GM19023 (cell line): ENCODE measurements around the gene GTPBP1.
A peak's percentile ranks its signal among the peaks of the same experiment; 100 is the strongest.

Experiments used
- ATAC-seq: cut with Tn5 transposase; IDR thresholded peaks from one replicate; pipeline ENCODE4 v1.9.1; 2021; ENCODE audit warnings: mild to moderate bottlenecking, moderate library complexity; ENCODE audit not compliant: unreplicated experiment

The GTPBP1 gene

DNA sequence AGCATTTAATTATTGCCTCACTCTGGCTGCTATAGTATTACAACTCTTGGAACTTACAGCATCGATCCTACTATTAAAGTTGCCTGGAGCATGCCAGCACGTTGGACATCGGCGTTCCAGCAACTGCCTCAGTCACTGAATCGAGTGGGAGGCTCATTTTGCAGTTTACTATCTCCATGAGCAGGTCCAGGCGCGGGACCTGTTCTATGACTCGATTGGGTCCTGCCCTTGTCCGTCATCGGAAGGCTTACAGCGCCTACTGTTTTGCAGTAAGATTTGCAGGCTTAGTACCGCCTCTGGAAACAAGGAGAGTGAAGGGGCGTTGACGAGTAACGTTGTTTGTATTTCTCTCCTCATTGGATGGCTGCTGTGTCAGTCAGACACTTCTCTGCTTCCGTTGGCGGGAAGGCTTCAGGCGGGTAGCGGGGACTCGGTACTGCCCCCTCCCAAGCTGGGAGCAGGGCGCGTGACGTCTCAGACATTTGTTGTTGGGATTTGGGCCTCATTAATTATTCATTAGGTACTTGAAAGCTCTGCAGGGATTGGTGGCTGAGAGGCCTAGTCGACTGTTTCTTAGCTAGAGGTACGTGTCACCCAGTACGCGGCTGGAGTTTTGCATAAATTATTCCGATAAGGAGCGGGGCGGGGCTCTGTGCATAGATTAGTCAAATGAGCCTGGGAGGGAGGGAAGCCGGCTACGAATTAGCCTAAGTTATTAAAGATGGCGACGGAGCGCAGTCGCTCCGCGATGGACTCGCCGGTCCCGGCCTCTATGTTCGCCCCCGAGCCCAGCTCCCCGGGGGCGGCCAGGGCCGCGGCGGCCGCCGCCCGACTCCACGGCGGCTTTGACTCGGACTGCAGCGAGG, at the start of gene GTPBP1:
Gene GTPBP1 (plus strand): TSS at position 710 of the 866 bp plus-strand sequence. CDS start 12 bp downstream, at position 722.
- peak; percentile 69 for ATAC-seq

DNA sequence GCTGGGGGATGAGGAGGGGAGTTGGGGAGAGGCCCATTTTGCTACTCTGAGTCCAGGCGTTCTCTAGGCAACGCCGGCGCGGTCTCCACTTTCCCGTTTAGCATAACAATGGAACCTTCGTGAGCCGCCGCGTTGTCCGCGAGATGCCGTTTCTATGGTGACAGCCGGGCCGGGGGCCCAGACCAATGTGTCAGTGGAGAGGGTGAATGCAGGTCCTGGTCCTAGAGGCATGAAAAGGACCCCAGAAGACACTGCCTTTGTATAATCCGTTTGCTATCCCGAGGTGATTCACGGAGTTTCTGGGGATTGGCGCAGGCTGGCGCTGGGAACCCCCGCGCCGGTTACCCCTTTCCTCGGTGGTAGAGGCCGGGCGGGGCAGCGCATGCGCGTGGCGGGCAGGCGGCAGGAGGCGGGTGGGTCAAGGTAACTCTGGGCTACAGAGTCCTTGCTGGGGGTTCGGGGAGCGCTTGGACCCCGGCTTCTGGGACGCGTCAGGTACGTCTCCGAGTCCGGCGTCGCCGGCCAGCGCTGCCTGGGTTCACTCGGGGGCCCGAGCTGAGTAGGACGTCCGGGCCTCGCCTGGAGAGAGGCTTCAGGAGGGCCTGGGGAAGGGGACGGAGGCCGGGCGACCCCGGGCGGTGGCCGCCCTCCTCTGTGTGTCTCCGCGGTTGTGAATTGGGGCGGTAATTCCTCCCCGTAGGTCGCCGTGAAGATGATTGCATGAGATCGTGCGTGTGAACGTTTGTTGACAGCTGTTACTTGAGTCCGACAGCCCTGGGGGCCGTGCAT, 49.3 kb upstream of the GTPBP1 start, which contains the start of the genes CBY1 and FAM227A:
Gene CBY1 (plus strand): TSS at position 383 of the 789 bp plus-strand sequence. CDS start 11,417 bp downstream, outside the sequence.
Gene FAM227A (minus strand): TSS at position 137 of the 789 bp plus-strand sequence. CDS start 6,224 bp downstream, outside the sequence.
- ATAC-seq, result peak; percentile 80

DNA sequence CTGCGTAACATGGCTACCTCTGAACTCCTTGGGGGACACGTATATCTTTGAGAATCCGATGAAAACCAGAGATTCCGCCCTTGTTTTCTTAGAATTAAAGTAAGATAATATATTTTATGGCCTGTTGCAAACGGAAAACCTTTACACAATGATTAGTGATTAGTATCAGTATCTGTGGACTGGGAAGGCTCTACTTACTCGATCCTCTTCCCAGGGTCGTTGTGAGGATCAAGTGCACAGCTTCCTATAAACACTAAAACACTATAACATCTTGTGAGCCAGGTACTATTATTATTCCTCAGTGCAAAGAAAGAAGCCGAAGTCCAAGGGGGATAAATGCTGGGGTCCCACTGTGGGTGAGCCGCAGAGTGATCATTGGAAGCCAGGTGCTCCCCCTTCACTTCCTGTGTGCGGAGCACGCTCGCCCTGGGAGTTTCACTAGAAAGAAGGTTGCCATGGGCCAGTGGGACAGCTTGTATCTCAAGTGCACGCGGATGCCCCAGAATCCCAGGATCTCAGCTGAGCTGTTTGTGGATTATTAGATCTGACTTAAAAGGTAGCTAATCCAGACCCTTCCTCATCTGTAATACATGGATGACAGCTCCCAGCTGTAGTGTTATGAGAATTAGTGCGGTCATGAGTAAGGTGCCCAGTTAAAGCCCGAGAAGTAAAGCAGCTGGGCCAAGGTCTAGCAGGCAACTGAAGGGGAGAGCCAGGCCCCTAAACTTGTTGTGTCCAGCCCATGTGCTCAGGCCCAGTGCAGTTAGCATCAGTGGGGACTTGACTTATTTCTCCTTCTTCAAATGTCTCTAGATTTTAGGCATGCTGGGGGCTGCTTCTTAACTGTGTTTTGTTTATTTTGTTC, 48.5 kb upstream of the GTPBP1 start:
- no peak for ATAC-seq

DNA sequence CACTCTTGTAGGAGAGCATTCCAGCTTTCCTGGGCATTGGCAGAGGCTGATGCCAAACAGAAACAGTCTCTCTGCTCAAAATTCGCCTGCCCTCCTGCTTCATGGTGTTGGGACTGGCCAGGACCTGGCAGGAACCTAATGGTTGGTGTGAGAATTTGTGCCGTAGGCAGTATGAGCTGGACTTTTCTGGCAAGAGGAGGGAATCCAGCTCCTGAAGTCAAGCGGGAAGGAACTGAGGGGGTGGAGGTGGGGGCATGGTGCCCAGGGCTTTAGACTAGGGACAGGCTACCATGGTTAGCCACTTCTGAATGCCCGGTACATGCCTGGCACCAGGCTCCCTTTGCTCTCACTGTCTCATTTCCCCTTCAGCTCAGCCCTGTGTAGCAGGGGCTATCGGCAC, 30.9 kb upstream of the GTPBP1 start:
- ATAC-seq, result no peak

DNA sequence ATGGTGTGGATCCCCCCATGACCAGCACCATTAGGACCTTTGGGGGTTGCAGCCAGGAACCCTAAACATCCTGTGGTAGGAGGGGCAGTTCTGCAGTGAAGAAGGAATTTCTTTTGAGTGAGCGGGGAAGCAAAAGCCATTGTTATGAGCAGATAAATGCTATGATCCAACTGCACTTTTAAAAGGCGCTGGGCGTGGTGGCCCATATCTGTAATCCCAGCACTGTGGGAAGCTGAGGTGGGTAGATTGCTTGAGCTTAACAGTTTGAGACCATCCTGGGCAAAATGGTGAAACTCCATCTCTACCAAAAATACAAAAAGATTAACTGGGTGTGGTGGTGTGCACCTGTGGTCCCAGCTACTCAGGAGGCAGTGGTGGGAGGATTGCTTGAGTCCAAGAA, 29.9 kb upstream of the GTPBP1 start:
- no peak for ATAC-seq

DNA sequence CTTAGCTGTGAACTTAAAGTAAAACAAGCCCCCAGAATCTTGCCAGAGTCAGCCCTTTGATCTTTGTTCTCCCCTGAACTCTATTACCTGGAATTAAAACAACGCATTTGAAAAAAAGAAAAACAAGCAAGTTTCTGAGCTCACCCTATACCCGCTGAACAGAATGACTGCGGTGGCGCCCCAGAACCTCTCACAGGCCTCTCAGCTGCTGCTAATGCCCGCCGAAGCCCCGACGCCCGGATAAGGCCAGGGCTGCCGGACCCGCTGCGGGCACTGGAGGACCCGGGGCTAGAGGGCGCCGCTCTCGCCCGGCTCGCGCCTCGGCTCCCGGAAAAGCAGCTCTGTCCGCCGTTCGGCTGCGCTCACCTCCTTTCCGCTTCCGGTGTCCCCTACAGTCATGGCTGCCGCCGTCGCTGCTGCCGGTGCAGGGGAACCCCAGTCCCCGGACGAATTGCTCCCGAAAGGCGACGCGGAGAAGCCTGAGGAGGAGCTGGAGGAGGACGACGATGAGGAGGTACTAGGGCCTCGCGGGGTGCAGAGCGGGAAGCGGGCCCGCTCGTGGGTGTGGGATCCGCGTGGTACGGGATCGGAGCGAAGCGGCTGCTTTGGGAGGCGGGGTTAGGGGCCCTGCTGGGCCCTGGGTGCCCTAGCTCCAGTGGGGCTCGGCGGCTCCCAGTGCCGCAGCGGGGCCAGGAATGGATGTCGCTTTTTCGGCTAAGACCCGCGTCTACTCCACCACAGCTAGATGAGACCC, 24.0 kb upstream of the GTPBP1 start, which contains the start of gene TOMM22:
Gene TOMM22 (plus strand): TSS at position 376 of the 754 bp plus-strand sequence. CDS start 22 bp downstream, at position 398.
- peak; percentile 96 for ATAC-seq

DNA sequence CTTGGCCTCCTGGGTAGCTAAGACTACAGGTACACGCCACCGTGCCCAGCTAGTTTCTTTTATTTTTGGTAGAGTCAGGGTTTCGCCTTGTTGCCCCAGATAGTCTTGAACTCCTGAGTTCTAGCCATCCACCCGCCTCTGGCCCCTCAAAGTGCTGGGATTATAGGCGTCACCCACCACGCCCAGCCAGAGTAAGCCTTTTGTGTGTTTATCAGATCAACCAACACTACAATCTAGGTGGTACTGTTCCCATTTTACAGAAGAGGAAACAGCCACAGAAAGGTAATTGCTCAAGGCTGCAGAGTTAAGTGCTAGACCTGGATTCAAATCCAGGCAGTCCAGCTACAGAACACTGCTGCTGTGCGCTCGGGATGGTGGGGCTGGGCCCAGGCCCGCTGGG, 20.8 kb upstream of the GTPBP1 start:
- no peak for ATAC-seq

DNA sequence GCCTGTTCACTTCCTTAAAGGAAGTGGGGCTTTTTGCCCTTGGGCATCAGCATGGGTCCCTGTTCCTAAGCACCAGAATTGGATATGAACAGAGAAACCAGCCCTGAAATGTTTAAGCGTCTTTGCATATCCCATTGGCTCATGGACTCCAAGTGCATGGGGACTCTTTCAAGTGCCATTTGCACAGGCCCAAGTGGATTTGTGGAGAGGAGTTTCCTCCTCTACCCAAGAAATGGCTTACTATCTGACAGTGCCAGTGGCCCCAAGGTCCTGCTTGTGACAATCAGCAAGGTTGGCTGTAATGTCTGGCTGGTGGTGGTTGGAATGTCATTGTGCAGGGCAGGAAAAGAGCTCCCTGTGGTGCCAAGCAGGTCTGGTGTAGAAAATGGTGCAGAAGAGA, 20.0 kb upstream of the GTPBP1 start:
- ATAC-seq, result no peak

DNA sequence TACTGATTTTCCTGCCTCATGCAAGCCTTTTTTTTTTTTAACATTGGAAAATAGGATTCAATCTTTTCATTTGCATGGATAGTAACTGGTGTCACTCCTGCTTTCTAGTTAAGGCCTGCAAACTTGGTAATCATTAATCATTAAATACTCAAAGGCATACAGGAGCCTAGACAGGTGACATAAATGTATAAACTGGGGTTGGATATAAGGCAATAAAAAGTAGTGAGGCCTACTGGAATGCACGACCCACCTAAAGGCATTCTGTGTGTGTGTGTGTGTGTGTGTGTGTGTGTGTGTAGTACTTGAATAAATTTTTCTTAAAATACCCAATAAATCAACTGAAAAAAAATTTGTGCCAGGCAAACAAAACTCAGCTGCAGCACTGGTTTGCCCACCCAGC, 16.1 kb upstream of the GTPBP1 start:
- no peak for ATAC-seq

DNA sequence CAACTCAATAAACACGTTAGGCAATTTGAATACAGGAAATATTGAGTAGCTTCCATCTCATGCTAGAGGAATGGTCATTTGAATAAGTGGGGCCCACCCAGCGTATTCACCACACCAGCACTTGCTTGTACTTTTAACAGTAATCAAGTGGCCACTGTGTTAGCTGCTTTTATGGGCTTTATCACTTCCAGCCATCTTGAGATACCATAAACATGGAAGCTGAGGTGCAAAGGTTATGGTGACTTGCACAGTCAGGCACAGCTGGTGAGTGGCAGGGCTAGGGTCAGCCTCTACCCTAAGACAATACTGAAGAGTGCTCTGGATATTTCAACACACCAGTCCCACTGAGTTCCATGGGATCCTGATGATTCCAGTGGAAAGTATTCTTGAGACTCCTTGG, 11.7 kb upstream of the GTPBP1 start:
- no peak for ATAC-seq

DNA sequence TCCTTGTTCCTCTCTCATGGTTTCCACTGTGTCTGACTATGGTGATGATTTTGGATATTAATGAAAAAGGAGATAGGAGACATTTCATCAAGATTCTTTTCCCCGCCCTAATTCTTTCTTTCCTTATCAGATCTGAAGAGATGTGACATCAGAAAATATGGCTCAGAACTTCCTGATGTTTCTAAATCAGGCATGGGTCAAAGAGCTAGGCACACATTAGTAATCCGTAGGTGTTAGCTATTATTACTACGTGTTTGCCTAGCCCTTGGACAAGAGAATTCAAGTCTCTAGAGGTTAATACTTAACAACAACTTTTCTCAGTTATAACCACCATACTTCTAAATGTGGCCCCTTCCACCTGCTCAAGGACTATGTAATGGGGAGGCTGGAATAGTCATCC, 10.8 kb upstream of the GTPBP1 start:
- ATAC-seq, result no peak

DNA sequence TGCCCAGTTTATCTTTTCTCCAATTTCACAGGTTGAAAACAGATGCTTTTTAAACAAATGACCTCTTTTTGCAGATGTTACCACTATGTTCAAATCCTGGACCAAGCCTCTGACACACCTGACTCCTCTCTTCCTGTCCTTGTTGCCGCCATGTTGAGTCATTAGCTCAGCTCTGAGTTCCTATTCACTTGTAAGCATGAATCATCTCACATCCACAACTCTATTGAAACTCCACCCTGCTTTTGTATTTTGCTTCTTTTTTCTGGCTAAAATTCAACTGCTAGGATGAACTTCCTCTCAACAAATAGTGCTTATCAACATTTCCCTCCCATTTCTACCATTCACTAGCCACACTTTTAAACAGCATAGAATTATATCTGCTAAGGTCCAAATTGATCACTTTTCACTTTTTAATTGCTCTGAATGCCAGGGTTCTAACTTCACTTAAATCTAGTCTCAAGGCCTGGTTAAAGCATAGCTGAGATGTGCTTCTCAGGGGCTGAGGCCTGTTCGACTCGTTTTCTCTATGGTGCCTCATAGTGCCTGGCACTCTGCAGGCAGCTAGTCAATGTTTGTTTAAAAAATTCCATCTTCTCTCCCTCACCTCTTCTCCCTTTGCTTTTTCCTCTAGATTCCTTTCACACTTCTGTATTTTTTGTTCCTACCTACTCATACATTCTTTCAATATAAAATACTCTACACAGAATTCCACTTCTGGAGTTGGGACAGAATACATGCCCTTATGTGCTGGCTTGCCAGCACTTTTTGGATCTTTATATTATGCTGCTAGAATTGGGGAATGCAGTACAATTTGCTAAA, 8.9 kb upstream of the GTPBP1 start:
- ATAC-seq, result no peak

DNA sequence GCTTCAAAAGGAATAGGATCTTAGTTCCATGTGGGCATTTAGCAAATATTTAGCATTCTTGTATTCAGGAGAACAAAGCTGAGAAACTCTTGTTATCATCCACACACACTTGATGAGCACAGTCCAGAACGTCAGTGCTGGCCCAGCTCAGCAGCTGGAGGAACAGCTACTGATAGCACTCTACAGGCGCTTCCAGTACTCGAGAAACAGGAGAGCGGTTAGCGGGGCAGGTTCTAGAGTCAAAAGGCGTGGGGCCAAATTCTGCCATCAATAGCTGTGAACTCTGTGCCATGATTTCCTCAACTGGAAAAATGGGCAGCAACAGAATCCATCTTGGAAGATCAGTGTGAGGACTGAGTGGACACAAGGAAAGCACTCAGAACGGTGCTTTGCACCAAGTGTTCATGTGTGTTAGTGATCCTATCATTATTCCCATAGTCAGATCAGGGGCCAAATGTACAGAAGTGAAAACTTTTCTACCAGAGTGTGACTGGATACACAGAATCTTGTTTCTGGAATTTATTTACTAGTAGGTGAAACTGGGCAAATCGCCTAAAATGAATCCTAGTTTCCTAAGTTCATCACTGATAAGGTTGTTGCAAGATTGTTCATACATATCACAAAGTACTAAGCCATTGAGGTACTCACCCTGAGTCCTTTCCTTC, 8.2 kb upstream of the GTPBP1 start:
- no peak for ATAC-seq

DNA sequence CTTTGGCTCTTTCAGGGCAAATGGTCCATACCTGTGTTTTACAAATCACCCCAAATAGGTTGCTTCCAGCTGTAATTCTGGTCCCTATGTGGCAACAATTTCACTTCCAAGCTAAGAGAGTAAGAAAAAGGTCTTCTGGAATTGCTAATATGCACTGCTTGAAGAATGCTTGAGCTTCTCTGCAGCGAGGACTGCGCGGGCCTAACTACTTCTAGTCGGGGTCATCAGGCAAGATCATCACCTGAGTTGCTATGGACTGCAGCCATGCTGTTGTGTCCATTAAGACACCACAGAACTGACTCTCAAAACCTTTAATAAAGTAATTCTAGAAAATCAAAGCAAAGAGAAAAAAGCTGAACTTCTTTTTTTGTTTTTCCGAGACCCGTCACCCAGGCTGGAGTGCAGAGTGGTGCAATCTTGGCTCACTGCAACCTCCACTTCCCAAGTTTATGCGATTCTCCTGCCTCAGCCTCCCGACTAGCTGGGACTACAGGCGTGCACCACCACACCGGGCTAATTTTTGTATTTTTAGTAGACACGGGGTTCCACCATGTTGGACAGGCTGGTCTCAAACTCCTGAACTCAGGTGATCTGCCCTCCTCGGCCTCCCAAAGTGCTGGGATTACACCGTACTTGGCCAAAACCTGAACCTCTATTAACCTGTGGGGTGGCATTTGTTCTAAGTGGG, 7.2 kb upstream of the GTPBP1 start:
- no peak for ATAC-seq

DNA sequence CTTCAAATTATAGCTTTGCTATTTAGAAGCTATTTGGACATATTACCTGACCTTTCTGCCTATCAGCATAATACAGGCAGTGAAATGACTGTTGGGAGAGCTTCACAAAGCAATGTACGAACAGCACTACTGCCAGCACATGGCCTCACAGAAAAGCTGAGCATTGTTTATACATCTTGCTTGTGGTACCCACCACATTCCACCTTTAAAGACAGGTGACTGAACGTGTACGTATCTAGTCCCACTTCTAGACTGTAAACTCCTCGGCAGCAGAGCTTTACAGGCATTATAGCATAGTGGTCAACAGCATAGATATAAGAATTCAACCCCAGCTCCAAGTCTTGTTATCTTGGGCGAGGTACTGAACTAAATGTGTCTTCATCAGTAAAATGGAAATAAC, 6.6 kb upstream of the GTPBP1 start:
- ATAC-seq, result no peak

DNA sequence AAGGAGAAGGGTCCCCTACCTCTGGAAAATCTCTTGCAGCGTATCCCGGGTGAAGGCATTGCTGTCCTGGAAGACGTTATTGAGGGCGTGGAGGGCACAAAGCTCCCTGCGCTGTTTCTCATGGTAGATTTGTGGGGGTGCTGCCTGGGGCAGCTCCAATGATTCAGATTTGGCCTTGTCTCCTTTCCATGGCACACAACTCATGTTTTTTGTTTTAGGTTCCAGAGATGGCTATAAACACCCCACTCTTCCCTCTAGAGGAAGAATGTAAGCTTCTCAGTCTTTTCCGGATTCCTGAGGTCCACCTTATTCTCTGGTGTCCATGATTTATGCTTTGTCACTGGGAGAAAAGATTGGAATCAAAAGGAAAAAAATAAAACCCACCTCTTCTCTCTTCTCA, 6.0 kb upstream of the GTPBP1 start:
- no peak for ATAC-seq

DNA sequence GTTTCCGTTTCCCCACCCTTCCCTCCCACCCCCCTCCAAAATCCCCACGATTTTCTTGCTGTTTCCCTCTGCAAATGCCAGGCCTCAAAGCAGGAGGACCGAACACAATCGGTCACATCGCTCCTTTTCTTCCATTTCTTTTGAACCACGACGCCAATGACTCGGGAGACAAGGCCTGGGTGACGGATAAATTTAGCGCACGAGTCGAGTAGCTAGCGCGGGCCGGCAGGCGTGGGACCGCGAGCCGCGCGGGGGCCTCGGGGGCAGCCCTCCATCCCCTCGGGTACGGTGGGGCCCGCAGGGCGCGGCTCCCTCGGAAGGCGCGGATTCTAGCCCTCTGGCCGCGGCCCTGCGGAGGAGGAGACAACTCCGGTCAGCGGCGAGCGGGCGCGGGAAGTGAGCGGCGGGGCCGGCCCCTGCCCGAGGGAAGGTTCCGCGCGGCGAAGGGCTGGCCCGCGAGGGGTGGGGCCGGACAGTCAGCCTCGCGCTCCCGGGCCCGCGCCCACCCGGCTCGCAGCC, 5.4 kb upstream of the GTPBP1 start:
- peak; percentile 29 for ATAC-seq
